HL-60 (cell line): ENCODE results near the gene GPC5.
A peak's percentile ranks its signal among the peaks of the same experiment; 100 is the strongest.

ENCODE experiments used
- DNase-seq, 2 experiments: peaks; one replicate each; pipeline ENCODE4 v3.0.0-alpha.2; 2010 to 2020; ENCODE audit warnings: low read depth in 1 of 2, low spot score in 1 of 2
- H3K27ac ChIP-seq: fragments of 250-450 bp; sonication (Bioruptor Pico); replicated peaks from 2 replicates; pipeline ENCODE4 v1.5.1; 2020; ENCODE audit warnings: mild to moderate bottlenecking, moderate library complexity
- H3K27me3 ChIP-seq: fragments of 250-450 bp; sonication (Bioruptor Pico); 2 replicates; pipeline ENCODE4 v1.5.1; 2021; ENCODE audit warnings: mild to moderate bottlenecking, moderate library complexity; ENCODE audit not compliant: insufficient read depth, poor library complexity, severe bottlenecking
- H3K4me3 ChIP-seq: replicated peaks from 2 replicates; pipeline ENCODE4 v1.5.1; 2011; ENCODE audit warnings: mild to moderate bottlenecking, control low read depth, low read length; ENCODE audit not compliant: insufficient read depth
- CTCF ChIP-seq: IDR thresholded peaks from one replicate; pipeline ENCODE4 v1.5.1; 2011; ENCODE audit warnings: low read length, control low read depth, inconsistent platforms; ENCODE audit not compliant: insufficient read depth
- GABPA ChIP-seq: IDR thresholded peaks from 2 replicates; pipeline ENCODE4 v1.6.1; 2012; ENCODE audit warnings: low read depth
- POLR2AphosphoS5 ChIP-seq: IDR thresholded peaks from 2 replicates; pipeline ENCODE4 v1.6.1; 2012; ENCODE audit warnings: low read depth
- REST ChIP-seq: IDR thresholded peaks from 2 replicates; pipeline ENCODE4 v1.6.1; 2012; ENCODE audit warnings: low read depth; ENCODE audit not compliant: insufficient replicate concordance
- SPI1 ChIP-seq: IDR thresholded peaks from 2 replicates; pipeline ENCODE4 v1.6.1; 2012; ENCODE audit warnings: low read depth, mild to moderate bottlenecking, borderline replicate concordance

GPC5 gene

GRCh38 chr13:92177966-92178365 is 779.5 kb downstream of the GPC5 start:
- Histone ChIP-seq H3K27me3 (no peaks in the 10 kb centered on the region), H3K4me3 (no peak overlapping the region), H3K27ac (no peak overlapping the region)
- no peak for DNase-seq
- TF ChIP-seq REST: no peak
- TF ChIP-seq SPI1: no peak
- TF ChIP-seq CTCF: no peak
- no peak for TF ChIP-seq POLR2AphosphoS5
- no peak for TF ChIP-seq GABPA

DNA sequence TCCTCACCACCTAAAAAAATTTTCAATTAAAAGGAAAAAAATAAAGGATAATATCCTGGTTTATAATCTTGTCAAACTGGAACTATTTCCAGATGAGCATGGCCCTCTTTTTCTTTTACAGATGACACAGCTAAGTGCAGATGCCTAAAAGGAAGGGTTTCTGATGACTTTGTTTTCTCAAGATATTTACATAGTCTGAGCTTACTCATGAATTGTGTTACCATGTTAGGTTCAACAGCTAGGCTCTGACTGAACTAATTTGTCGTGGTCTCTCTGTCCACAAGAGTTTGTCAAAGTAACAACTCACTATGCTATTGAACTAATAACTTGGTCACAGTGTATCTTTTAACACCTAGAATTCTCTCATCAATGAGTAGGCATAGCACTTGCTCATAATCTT is 780.8 kb downstream of the GPC5 start:
- no peak overlapping the region for H3K4me3 ChIP-seq
- no peak for DNase-seq
- no peak for TF ChIP-seq SPI1
- no peak for TF ChIP-seq POLR2AphosphoS5
- no peak for TF ChIP-seq CTCF
- no peak for TF ChIP-seq GABPA
- no peak for TF ChIP-seq REST
- no peaks in the 10 kb centered on the region for H3K27me3 ChIP-seq
- H3K27ac ChIP-seq: no peak overlapping the region

DNA sequence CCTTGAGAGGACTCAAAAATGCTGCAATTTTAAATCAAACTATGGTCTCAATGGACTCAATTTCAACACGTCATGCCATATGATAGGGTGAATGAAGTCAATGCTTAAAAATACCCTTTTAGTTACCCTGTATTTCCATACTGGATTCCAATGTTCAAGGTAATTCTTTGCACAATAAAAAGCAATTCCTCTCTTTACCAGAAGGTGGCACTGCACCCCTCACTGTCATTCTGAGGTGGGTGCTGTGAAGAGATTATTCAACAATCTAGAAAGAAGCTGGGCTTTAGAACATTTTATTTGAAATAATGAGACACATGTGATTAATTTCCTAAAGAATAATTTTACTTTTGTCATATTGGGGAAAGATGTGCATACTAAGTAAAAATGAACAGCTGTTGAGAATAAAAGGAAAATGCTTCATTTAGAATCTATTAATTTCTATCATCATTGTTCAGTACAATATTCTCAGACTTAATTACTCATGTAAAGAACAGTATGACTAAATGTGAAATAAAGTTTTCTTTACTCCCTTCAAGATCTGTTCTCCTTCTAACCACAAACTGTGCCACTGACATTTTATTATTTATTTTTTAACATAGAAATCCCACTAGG is 789.1 kb downstream of the GPC5 start:
- H3K27ac ChIP-seq: no peak overlapping the region
- peak in 1 of 2 experiments; percentile 26 for DNase-seq
- no peak for TF ChIP-seq REST
- no peak for TF ChIP-seq SPI1
- peak; percentile 55 for TF ChIP-seq CTCF
- no peaks in the 10 kb centered on the region for H3K27me3 ChIP-seq
- no peak overlapping the region for H3K4me3 ChIP-seq
